ENCODE measurements around the gene IGFBP5.

- TF ChIP-seq, protein P1, sequence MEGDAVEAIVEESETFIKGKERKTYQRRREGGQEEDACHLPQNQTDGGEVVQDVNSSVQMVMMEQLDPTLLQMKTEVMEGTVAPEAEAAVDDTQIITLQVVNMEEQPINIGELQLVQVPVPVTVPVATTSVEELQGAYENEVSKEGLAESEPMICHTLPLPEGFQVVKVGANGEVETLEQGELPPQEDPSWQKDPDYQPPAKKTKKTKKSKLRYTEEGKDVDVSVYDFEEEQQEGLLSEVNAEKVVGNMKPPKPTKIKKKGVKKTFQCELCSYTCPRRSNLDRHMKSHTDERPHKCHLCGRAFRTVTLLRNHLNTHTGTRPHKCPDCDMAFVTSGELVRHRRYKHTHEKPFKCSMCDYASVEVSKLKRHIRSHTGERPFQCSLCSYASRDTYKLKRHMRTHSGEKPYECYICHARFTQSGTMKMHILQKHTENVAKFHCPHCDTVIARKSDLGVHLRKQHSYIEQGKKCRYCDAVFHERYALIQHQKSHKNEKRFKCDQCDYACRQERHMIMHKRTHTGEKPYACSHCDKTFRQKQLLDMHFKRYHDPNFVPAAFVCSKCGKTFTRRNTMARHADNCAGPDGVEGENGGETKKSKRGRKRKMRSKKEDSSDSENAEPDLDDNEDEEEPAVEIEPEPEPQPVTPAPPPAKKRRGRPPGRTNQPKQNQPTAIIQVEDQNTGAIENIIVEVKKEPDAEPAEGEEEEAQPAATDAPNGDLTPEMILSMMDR (IDR thresholded peaks at IDR 0.05; ENCODE audit: low read depth, low read length) = no peak
- TF ChIP-seq EZH2phosphoT487 (IDR thresholded peaks at IDR 0.05; ENCODE audit: low read depth) = no peak
Observed at GRCh38 chr2:216735668-216736067, 40.3 kb upstream of the IGFBP5 start.
